H9 (cell line): ENCODE data around the gene DMD. TPM values are rescaled to one million over a fixed set of nuclear protein-coding genes. Genes with fewer than 3 reads are reported as not detected.

Experiments
- DNase-seq: peaks from one replicate; pipeline ENCODE4 v3.0.0-alpha.2; 2017
- H2AFZ ChIP-seq: one replicate; pipeline ENCODE4 v1.6.1; 2013; ENCODE audit warnings: mild to moderate bottlenecking, low read length, control low read depth, moderate library complexity
- H2AK5ac ChIP-seq: 2 replicates; pipeline ENCODE4 v1.6.1; 2013; ENCODE audit warnings: low read length, control low read depth, mixed read lengths; ENCODE audit not compliant: insufficient read length
- H2BK120ac ChIP-seq: one replicate; pipeline ENCODE4 v1.6.1; 2013; ENCODE audit warnings: low read depth, mild to moderate bottlenecking, low read length, control low read depth, inconsistent platforms; ENCODE audit not compliant: poor library complexity, severe bottlenecking
- H2BK12ac ChIP-seq: 2 replicates; pipeline ENCODE4 v1.6.1; 2013; ENCODE audit warnings: low read length, control low read depth, mixed read lengths, low read depth; ENCODE audit not compliant: insufficient read length
- H2BK15ac ChIP-seq: 2 replicates; pipeline ENCODE4 v1.6.1; 2013; ENCODE audit warnings: low read depth, low read length, control low read depth
- H2BK20ac ChIP-seq: one replicate; pipeline ENCODE4 v1.6.1; 2013; ENCODE audit warnings: low read depth, mild to moderate bottlenecking, low read length, control low read depth, inconsistent platforms; ENCODE audit not compliant: poor library complexity, severe bottlenecking
- H2BK5ac ChIP-seq: 2 replicates; pipeline ENCODE4 v1.6.1; 2013; ENCODE audit warnings: low read length, control low read depth, mixed read lengths; ENCODE audit not compliant: insufficient read length
- H3K14ac ChIP-seq: 2 replicates; pipeline ENCODE4 v1.6.1; 2013; ENCODE audit warnings: low read length, control low read depth; ENCODE audit not compliant: insufficient read depth
- H3K18ac ChIP-seq: 2 replicates; pipeline ENCODE4 v1.6.1; 2013; ENCODE audit warnings: low read depth, mild to moderate bottlenecking, mixed read lengths, low read length, control low read depth; ENCODE audit not compliant: insufficient read length
- H3K23ac ChIP-seq: 2 replicates; pipeline ENCODE4 v1.6.1; 2013; ENCODE audit warnings: low read length, control low read depth, mixed read lengths, low read depth; ENCODE audit not compliant: insufficient read length
- H3K23me2 ChIP-seq: 2 replicates; pipeline ENCODE4 v1.6.1; 2013; ENCODE audit warnings: low read depth, mild to moderate bottlenecking, mixed read lengths, low read length, control low read depth; ENCODE audit not compliant: insufficient read length, poor library complexity, severe bottlenecking
- H3K27ac ChIP-seq: 2 replicates; pipeline ENCODE4 v1.5.1; 2013; ENCODE audit warnings: low read length, control low read depth, mixed read lengths, low read depth; ENCODE audit not compliant: insufficient read length
- H3K27me3 ChIP-seq: 2 replicates; pipeline ENCODE4 v1.6.1; 2013; ENCODE audit warnings: low read length, control low read depth, inconsistent platforms; ENCODE audit not compliant: insufficient read depth
- H3K4ac ChIP-seq: 2 replicates; pipeline ENCODE4 v1.6.1; 2013; ENCODE audit warnings: low read depth, mild to moderate bottlenecking, control low read depth, inconsistent platforms, low read length, moderate library complexity
- H3K4me1 ChIP-seq: 2 replicates; pipeline ENCODE4 v1.6.1; 2013; ENCODE audit warnings: low read length, control low read depth, inconsistent platforms; ENCODE audit not compliant: insufficient read depth
- H3K4me2 ChIP-seq: 2 replicates; pipeline ENCODE4 v1.6.1; 2013; ENCODE audit warnings: low read length, control low read depth, mixed read lengths; ENCODE audit not compliant: insufficient read length, insufficient read depth
- H3K56ac ChIP-seq: 2 replicates; pipeline ENCODE4 v1.6.1; 2013; ENCODE audit warnings: low read depth, mild to moderate bottlenecking, mixed read lengths, low read length, control low read depth; ENCODE audit not compliant: insufficient read length
- H3K79me1 ChIP-seq: 2 replicates; pipeline ENCODE4 v1.6.1; 2013; ENCODE audit warnings: low read depth, mild to moderate bottlenecking, moderate library complexity, low read length, control low read depth, inconsistent platforms; ENCODE audit not compliant: insufficient read depth, poor library complexity, severe bottlenecking
- H3K79me2 ChIP-seq: 2 replicates; pipeline ENCODE4 v1.6.1; 2013; ENCODE audit warnings: low read length, control low read depth, inconsistent platforms; ENCODE audit not compliant: insufficient read depth
- H3K9ac ChIP-seq: 2 replicates; pipeline ENCODE4 v1.6.1; 2013; ENCODE audit warnings: low read length, control low read depth, mixed read lengths; ENCODE audit not compliant: insufficient read length; ENCODE audit errors: extremely low read depth
- H3K9me3 ChIP-seq: one replicate; pipeline ENCODE4 v1.6.1; 2013; ENCODE audit warnings: low read depth, low read length, inconsistent platforms; ENCODE audit not compliant: control insufficient read depth
- H3T11ph ChIP-seq: one replicate; pipeline ENCODE4 v1.6.1; 2013; ENCODE audit warnings: mild to moderate bottlenecking, low read length, control low read depth, inconsistent platforms
- H4K20me1 ChIP-seq: one replicate; pipeline ENCODE4 v1.6.1; 2013; ENCODE audit not compliant: control insufficient read depth, insufficient read length, insufficient read depth
- H4K5ac ChIP-seq: 2 replicates; pipeline ENCODE4 v1.6.1; 2013; ENCODE audit warnings: low read depth, mild to moderate bottlenecking, mixed read lengths, low read length, control low read depth; ENCODE audit not compliant: insufficient read length
- H4K8ac ChIP-seq: replicated peaks from 2 replicates; pipeline ENCODE4 v1.6.1; 2013; ENCODE audit warnings: low read length, control low read depth, mixed read lengths, low read depth; ENCODE audit not compliant: insufficient read length
- H4K91ac ChIP-seq: 2 replicates; pipeline ENCODE4 v1.6.1; 2013; ENCODE audit warnings: low read depth, mild to moderate bottlenecking, moderate library complexity, mixed read lengths, low read length, control low read depth; ENCODE audit not compliant: insufficient read length
- H3K27ac Mint-ChIP-seq, 3 experiments: 2 replicates in 2 of 3; 3 replicates in 1 of 3; pipeline ENCODE4 v1.8.0; 2020 to 2021; ENCODE audit warnings: mixed read lengths in 3 of 3, mild to moderate bottlenecking in 1 of 3, moderate library complexity in 1 of 3
- H3K27me3 Mint-ChIP-seq: 2 replicates; pipeline ENCODE4 v1.8.0; 2021; ENCODE audit warnings: low read depth, mild to moderate bottlenecking, moderate library complexity, mixed read lengths
- H3K36me3 Mint-ChIP-seq, 3 experiments: 2 replicates in 2 of 3; 3 replicates in 1 of 3; pipeline ENCODE4 v1.8.0; 2020 to 2021; ENCODE audit warnings: low read depth in 3 of 3, mixed read lengths in 3 of 3; ENCODE audit not compliant: insufficient read depth in 1 of 3
- H3K4me1 Mint-ChIP-seq, 2 experiments: 2 replicates each; pipeline ENCODE4 v1.8.0; 2020; ENCODE audit warnings: mixed read lengths in 2 of 2
- H3K4me3 Mint-ChIP-seq, 2 experiments: 2 replicates in 1 of 2; 3 replicates in 1 of 2; pipeline ENCODE4 v1.8.0; 2020 to 2021; ENCODE audit warnings: mild to moderate bottlenecking in 2 of 2, mixed read lengths in 2 of 2, moderate library complexity in 1 of 2
- H3K9me3 Mint-ChIP-seq, 2 experiments: 2 replicates in 1 of 2; 3 replicates in 1 of 2; pipeline ENCODE4 v1.8.0; 2020; ENCODE audit warnings: mild to moderate bottlenecking in 2 of 2, mixed read lengths in 2 of 2, moderate library complexity in 1 of 2
- WGBS: extraction: QIAGEN DNeasy Blood & Tissue Kit; methylation state at CpG from one replicate; pipeline ENCODE4 v1.1.7; 2013; ENCODE audit warnings: missing lambda C conversion rate, low lambda C conversion rate, mixed read lengths; ENCODE audit not compliant: insufficient read length; ENCODE audit errors: extremely low coverage; 5-methylcytosine and 5-hydroxymethylcytosine counted together
- total RNA-seq: library from RNA; stranded (reverse); gene quantifications from 2 replicates; pipeline ENCODE4 v1.2.1, GENCODE V29; 2021
- TF ChIP-seq, protein P1 (sequence below): fragments of 200-600 bp; sonication (generic); conservative IDR thresholded peaks from 3 replicates; pipeline ENCODE4 v1.8.0; 2021; ENCODE audit warnings: antibody characterized with exemption, mild to moderate bottlenecking

The DMD gene
- total RNA-seq, 1 experiment from 2014 or later: 3.8 TPM

DNA sequence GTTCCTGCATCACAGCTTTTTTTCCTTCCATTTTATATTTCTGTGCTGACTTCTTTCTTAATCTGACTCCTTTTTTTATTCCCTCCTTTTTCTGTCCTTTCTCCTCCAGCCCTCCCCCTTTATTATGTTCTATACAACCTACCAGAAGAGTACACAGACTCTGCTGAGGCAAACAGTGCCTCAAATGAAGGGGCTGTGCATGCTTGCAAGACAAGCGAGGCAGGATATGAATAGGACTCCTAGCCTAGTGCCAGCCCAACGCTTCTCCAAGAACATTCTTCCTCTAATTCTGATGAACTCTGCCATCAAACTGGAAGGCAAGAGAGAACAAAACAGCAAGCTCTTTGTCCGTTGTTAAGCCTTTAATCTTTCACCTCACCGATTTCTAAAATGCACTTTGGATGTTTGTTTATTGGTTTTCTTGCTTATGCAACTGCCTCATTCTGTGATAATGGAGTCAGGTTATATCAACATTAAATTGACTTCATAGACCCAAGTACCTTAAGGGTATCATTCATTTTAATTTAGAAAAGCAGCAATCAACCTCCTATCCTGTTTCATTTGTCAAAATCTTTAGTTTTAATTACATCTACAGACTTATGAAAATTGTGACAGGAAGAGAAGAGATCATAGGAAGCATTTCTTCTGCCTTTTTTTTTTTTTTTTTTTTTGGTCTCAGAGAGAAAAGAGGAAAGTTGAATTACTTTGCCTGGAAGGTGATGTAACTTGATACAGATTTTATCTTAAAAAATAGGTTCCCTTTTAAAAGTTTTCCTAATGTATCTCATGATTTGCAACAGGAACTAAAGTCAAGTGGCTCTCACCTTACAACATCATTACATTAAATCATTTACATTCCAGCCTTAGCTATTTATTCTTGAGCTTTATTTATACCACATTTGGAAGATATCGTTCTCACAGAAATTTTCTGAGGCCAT is 1854.8 kb downstream of the DMD start:
- no CpG with 5 or more reads among the region's 5 CpGs for WGBS
- Histone ChIP-seq H3K18ac (no peak overlapping the region), H3K79me1 (no peaks in the 10 kb centered on the region), H2BK15ac (no peak overlapping the region), H3K27me3 (no peaks in the 10 kb centered on the region), H3K4ac (no peak overlapping the region), H4K20me1 (no peaks in the 10 kb centered on the region), H3K4me1 (no peaks in the 10 kb centered on the region; the same call in 1 of the 2 replicates), H3K56ac (no peak overlapping the region), H3K9me3 (no peaks in the 10 kb centered on the region), H3K23me2 (no peaks in the 10 kb centered on the region), H2BK12ac (no peak overlapping the region), H2BK20ac (no peak overlapping the region), H2AK5ac (no peak overlapping the region), H4K8ac (no peak overlapping the region), H2BK5ac (no peak overlapping the region), H2AFZ (no peak overlapping the region), H3K9ac (no peak overlapping the region), H3K27ac (no peak overlapping the region), H2BK120ac (no peak overlapping the region), H3T11ph (no peak overlapping the region), H4K5ac (no peak overlapping the region), H4K91ac (no peak overlapping the region), H3K4me2 (no peak overlapping the region), H3K79me2 (no peaks in the 10 kb centered on the region), H3K14ac (no peak overlapping the region), H3K23ac (no peak overlapping the region)
- H3K4me3 Mint-ChIP-seq: no peak overlapping the region
- H3K4me1 Mint-ChIP-seq: peaks cover 9% of the 10 kb centered on the region in 2 experiments
- DNase-seq: no peak
- H3K9me3 Mint-ChIP-seq: peaks cover 52 to 61% of the 10 kb centered on the region in 2 experiments
- no peaks in the 10 kb centered on the region; the same call in 1 of the 2 replicates for H3K27me3 Mint-ChIP-seq
- H3K36me3 Mint-ChIP-seq: peaks cover 0 to 2% (median 0%) of the 10 kb centered on the region in 3 experiments; a peak in 1 of 7 replicates
- H3K27ac Mint-ChIP-seq: no peak overlapping the region
- TF ChIP-seq, protein P1, sequence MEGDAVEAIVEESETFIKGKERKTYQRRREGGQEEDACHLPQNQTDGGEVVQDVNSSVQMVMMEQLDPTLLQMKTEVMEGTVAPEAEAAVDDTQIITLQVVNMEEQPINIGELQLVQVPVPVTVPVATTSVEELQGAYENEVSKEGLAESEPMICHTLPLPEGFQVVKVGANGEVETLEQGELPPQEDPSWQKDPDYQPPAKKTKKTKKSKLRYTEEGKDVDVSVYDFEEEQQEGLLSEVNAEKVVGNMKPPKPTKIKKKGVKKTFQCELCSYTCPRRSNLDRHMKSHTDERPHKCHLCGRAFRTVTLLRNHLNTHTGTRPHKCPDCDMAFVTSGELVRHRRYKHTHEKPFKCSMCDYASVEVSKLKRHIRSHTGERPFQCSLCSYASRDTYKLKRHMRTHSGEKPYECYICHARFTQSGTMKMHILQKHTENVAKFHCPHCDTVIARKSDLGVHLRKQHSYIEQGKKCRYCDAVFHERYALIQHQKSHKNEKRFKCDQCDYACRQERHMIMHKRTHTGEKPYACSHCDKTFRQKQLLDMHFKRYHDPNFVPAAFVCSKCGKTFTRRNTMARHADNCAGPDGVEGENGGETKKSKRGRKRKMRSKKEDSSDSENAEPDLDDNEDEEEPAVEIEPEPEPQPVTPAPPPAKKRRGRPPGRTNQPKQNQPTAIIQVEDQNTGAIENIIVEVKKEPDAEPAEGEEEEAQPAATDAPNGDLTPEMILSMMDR: no peak
